Fibroblast of mammary gland (primary cell): ENCODE results near the gene KRTAP29-1.

Experiments
- DNase-seq: peaks from one replicate; pipeline ENCODE4 v3.0.0-alpha.2; 2010; ENCODE audit warnings: low read depth
- H3K4me3 ChIP-seq: 2 replicates; pipeline ENCODE4 v1.5.1; 2011; ENCODE audit warnings: low read depth, mild to moderate bottlenecking, low read length, moderate library complexity; ENCODE audit not compliant: control insufficient read depth
- TF ChIP-seq, protein P1 (sequence below): conservative IDR thresholded peaks from 2 replicates; pipeline ENCODE4 v1.5.1; 2011; ENCODE audit warnings: low read depth, low read length, inconsistent platforms; ENCODE audit not compliant: control insufficient read depth, insufficient read depth

KRTAP29-1 gene

DNA sequence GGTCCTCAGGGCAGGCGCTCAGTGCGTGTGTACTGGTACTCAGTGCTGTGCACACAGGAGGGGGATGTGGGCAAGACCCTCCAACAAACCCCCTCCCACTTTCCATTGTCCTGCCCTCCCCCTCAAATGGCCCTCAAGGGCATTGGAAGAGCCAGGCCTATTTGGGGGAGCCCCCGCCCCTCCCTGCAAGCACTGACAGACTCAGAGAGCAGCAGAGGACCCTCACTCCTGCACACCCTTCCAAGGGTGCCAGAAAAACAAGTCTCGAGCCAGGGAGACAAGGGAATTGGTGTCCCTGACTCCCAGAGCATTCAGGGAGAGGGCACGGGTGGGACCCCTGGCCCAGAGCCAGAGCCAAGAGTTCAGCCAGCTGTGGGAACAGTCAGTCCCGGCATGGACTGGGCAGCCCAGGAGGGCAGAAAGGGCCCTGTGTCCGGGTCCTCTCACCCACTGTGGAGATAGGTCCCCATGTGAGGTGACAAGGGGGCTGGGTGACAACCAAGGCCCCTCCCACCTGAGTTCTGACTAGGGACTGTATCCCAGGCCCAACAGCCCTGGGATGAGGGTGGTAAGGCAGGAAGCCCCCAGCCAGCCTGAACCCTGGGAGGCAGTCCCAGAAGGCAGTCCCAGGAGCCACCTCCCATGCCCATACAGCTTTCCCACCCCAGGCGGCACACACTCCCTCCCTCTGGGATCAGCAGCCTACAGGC is 24.9 kb upstream of the KRTAP29-1 start:
- no peak for DNase-seq
- no peak overlapping the region for H3K4me3 ChIP-seq
- TF ChIP-seq, protein P1, sequence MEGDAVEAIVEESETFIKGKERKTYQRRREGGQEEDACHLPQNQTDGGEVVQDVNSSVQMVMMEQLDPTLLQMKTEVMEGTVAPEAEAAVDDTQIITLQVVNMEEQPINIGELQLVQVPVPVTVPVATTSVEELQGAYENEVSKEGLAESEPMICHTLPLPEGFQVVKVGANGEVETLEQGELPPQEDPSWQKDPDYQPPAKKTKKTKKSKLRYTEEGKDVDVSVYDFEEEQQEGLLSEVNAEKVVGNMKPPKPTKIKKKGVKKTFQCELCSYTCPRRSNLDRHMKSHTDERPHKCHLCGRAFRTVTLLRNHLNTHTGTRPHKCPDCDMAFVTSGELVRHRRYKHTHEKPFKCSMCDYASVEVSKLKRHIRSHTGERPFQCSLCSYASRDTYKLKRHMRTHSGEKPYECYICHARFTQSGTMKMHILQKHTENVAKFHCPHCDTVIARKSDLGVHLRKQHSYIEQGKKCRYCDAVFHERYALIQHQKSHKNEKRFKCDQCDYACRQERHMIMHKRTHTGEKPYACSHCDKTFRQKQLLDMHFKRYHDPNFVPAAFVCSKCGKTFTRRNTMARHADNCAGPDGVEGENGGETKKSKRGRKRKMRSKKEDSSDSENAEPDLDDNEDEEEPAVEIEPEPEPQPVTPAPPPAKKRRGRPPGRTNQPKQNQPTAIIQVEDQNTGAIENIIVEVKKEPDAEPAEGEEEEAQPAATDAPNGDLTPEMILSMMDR = no peak

DNA sequence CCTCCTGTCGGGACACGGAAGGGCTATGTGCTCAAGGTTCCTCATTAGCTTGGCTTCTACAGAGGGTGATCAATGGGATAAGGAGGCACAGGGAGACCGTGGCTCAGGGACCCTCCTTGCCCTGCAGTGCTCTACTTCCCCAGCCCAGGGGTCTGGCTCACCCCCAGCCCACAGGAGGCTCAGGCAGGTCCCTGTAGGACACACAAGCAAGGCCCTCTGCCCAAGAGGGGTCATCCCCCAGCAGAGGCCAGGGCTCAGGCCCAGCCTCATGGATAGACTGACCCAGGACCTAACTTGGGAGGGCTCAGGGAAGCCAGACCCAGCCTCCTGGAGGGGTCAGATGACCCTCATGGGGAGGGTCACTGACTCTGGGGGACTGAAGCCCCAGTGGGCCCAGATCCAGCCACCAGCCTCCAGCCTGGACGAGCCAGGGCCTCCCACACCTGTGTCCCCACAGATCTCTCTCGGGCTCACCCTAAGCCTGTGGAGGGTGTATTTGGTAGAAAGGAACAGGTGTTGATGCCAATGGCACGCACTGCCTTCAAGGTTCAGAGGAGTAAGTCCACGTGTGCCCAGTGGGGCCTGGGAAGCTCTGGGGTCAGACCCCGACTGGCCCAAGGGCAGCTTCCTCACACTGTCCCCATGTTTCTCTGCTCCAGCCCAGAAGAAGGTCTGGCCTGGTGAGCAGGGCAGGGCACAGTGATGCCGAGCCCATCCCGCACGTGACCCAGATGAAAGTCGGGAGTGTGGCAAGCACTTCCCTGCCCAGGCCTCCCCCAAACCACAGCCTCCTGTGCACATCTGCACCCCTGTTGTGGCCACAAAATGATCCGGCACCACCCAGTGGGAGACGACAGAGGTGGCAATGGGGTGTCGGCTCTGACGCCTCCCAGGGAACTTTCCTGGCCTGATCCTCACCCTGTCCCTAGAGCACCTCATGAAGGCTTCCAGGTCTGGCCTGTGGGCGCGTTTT is 23.8 kb upstream of the KRTAP29-1 start:
- H3K4me3 ChIP-seq = no peak overlapping the region
- no peak for DNase-seq
- TF ChIP-seq, protein P1 = no peak

DNA sequence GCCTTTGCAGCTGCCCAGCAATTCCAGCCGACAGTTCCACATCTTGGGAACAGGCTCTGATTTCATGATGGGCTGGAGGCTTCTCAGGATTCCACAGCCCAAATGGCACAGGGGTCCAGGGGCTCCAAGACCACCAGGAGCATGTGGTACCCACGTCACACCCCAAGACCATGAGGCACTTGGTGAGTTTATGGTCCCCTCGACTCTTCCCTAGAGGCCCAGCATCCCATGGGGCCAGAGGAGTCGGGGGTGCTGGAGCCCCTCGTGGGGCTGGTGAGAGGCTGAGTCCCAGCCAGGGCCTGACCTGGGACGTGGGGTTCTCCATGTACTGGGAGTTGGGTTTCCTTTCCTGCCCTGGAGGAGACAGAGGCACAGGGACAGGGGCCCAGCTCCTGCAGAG is 23.0 kb upstream of the KRTAP29-1 start:
- DNase-seq = no peak
- no peak overlapping the region for H3K4me3 ChIP-seq
- TF ChIP-seq, protein P1 = no peak

DNA sequence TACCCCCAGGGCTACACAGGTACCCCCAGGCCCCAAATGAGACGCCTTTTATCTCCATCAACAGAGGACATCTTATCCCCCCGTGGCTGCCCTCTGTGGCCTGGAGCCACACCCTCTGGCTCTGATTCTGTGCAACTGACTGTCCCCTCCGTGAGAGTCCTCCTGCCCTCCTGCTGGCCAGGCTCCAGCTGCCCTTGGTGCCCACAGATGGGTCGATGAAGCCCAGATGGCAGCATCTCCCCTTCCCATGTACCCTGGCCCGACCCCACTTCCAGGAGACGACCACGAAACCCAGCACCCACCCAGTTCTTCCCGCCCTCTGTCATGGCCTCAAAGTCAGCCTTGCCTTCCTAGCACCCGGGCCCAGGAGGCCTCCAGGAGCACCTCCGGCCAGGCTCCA is 22.5 kb upstream of the KRTAP29-1 start:
- TF ChIP-seq, protein P1 = no peak
- DNase-seq = no peak
- H3K4me3 ChIP-seq = no peak overlapping the region

DNA sequence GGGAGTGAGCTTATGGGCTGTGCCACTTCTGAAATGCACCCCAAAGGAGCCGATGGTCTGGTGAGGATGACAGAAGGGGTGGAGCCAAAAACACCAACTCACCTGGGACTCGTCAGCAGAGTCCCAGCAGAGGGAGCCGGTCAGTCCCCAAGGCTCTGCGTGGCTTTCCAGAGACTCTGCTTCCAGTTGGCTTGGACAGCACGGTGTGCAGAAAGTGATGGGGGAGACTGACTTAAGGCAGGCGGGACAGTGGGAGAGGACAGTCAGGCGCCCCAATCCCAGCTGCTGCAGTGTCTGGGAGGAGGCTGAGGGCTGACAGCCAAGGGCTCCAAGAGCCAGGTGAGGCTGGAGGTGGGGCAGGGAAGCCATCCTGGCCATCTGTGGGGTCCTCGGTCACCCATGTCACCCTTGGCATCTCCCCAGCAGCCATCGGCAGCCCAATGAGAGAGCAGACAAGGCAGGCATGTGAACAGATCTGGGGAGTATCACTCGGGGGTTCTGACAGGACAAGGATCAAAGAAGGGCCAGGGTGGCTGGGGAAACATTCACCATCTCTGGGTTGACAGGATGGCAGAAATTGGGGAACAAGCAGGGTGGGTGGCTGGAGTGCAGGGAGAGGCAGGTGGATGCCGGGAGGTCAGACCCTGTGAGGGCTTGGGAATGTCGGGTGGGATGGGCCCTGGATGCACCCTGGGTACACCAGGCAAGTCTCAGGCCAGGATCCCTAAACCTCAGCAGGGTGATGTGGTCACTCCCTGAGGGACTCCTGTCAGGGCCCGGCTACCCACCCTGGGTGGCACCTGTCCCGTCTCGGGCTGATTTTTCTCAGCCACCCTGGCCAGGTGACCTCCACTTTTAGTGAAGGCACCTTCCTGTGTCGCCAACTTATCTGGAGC is 21.8 kb upstream of the KRTAP29-1 start:
- TF ChIP-seq, protein P1 = peak; percentile 14
- DNase-seq = peak; percentile 8
- H3K4me3 ChIP-seq = no peak overlapping the region

DNA sequence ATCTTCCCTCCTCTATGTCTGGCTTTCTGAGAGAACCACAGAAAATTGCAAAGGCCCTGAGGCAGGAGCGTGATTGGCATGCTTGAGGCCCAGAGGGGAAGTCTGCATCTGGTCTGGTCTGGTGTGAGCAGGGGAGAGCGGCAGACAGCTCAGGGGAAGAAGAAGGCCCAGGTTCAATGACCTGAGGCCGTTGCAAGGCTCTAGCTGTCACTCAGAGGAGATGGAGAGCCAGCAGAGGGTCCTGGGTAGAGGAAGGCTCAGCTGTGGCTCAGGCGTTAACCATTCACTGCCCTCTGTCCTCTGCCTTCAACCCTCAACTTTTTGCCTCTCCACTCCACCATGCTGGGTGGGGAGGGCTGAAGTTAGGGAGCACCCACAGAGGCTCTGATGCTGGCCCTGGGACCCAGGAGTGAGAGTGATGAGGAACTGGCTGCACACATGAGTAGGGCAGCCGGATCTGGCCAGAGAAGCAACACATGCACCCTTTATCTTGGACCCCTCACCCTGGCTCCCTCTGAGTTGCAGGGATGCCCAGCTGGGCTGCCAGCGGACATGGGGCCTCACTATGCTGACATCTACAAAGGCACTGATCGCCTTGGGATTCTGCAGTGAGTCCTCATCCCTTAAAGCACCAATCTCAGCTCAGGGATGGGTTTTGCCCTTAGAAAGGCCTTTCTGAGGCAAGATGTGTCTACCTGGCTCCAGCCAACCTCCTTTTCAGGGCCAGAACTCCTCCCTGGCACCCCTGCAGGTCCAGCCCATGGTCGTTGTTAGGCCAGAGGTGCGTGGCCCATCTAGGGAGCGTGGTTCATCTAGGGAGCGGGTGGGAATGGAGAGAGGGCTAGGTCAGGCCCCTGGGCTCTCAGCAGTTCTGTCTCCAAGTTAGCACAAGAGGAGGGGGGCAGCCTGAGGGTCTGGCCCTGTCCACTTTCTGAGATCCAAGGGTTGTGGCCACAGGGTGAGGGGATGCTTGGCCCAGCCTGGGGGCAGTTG is 20.5 kb upstream of the KRTAP29-1 start:
- H3K4me3 ChIP-seq = no peak overlapping the region
- DNase-seq = no peak
- TF ChIP-seq, protein P1 = no peak
